Measurements from ENCODE around the gene JAG2. TPM values are rescaled to one million over a fixed set of nuclear protein-coding genes. Genes with fewer than 3 reads are reported as not detected.
A peak's percentile ranks its signal among the peaks of the same experiment; 100 is the strongest.

The JAG2 gene
- total RNA-seq, 1 experiment from 2014 or later, result 12.2 TPM

DNA sequence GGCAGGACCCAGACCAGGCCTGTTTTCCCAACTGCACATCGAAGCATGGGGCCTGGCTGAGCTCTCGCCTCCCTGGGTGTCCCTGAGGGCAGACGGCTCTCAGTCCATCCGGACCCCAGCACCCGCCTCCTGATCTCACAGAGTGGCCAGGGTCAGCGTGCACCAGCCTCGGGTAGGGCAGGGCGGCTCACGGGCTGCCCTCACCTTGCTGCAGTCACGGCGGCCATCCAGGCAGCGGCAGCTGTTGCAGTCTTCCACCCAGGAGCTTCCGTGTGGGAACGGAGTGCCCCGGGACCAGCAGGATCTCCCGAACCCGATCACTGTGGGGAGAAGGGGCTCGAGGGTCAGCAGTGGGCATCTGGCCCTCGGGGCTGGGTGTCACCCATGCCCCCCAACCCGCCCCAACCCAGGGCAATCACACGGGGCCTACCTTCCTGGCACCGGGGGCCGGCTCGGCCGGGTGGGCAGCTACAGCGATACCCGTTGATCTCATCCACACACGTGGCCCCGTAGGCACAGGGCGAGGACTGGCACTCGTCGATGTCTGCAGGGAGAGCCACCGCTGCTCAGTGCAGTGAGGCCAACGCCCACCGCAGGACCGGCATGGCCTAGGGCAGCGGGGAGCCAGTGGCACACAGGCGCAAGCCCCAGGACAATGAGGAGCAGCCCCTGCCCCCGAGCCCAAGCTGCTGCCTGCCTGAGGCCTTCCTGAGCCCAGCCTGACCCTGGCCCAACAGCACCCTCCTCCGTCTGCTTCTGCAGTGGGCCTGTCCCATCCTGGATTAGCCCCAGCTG, 22.2 kb downstream of the JAG2 start:
- peak; percentile 10 for DNase-seq (ENCODE audit: low spot score)
- ChIA-PET CTCF (interaction anchor here (0.8 to 1.6 kb wide), 3 partner anchors 10 to 56 kb away, joined by 3 to 6 read pairs (median 4); partner anchors contain the start of gene NUDT14), POLR2A (no interaction called here)
- Mint-ChIP-seq H3K27me3 (ENCODE audit: low read depth) (no peaks in the 10 kb centered on the region), H3K36me3 (peaks cover 8% of the 10 kb centered on the region; the same call in 1 of the 2 replicates), H3K9me3 (no peaks in the 10 kb centered on the region), H3K4me1 (no peaks in the 10 kb centered on the region), H3K4me3 (no peak overlapping the region), H3K27ac (no peak overlapping the region)
- TF ChIP-seq, protein P1, sequence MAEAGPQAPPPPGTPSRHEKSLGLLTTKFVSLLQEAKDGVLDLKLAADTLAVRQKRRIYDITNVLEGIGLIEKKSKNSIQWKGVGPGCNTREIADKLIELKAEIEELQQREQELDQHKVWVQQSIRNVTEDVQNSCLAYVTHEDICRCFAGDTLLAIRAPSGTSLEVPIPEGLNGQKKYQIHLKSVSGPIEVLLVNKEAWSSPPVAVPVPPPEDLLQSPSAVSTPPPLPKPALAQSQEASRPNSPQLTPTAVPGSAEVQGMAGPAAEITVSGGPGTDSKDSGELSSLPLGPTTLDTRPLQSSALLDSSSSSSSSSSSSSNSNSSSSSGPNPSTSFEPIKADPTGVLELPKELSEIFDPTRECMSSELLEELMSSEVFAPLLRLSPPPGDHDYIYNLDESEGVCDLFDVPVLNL (CRISPR knock-in tag; IDR thresholded peaks at IDR 0.05; ENCODE audit: borderline replicate concordance, low read depth), result no peak
- TF ChIP-seq ATF1 (CRISPR knock-in tag; IDR thresholded peaks at IDR 0.05), result no peak
- TF ChIP-seq NFYB (CRISPR knock-in tag; conservative IDR thresholded peaks at IDR 0.05; ENCODE audit: low read depth), result no peak
- TF ChIP-seq SMAD4 (CRISPR knock-in tag; IDR thresholded peaks at IDR 0.05), result no peak
- TF ChIP-seq NR3C1 (CRISPR knock-in tag; conservative IDR thresholded peaks at IDR 0.05; ENCODE audit: low read depth), result no peak
- no peak for TF ChIP-seq HMGA2 (CRISPR knock-in tag; IDR thresholded peaks at IDR 0.05)
- TF ChIP-seq FOXP1 (CRISPR knock-in tag; IDR thresholded peaks at IDR 0.05; ENCODE audit: borderline replicate concordance), result no peak
- TF ChIP-seq, protein P2, sequence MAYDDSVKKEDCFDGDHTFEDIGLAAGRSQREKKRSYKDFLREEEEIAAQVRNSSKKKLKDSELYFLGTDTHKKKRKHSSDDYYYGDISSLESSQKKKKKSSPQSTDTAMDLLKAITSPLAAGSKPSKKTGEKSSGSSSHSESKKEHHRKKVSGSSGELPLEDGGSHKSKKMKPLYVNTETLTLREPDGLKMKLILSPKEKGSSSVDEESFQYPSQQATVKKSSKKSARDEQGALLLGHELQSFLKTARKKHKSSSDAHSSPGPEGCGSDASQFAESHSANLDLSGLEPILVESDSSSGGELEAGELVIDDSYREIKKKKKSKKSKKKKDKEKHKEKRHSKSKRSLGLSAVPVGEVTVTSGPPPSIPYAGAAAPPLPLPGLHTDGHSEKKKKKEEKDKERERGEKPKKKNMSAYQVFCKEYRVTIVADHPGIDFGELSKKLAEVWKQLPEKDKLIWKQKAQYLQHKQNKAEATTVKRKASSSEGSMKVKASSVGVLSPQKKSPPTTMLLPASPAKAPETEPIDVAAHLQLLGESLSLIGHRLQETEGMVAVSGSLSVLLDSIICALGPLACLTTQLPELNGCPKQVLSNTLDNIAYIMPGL (CRISPR knock-in tag; IDR thresholded peaks at IDR 0.05), result no peak
- TF ChIP-seq IRF2 (CRISPR knock-in tag; IDR thresholded peaks at IDR 0.05; ENCODE audit: borderline replicate concordance, low read depth), result no peak
- TF ChIP-seq, protein P3, sequence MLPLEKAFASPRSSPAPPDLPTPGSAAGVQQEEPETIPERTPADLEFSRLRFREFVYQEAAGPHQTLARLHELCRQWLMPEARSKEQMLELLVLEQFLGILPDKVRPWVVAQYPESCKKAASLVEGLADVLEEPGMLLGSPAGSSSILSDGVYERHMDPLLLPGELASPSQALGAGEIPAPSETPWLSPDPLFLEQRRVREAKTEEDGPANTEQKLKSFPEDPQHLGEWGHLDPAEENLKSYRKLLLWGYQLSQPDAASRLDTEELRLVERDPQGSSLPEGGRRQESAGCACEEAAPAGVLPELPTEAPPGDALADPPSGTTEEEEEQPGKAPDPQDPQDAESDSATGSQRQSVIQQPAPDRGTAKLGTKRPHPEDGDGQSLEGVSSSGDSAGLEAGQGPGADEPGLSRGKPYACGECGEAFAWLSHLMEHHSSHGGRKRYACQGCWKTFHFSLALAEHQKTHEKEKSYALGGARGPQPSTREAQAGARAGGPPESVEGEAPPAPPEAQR (CRISPR knock-in tag; IDR thresholded peaks at IDR 0.05), result no peak
- TF ChIP-seq ZNF219 (CRISPR knock-in tag; IDR thresholded peaks at IDR 0.05; ENCODE audit: borderline replicate concordance), result no peak
- TF ChIP-seq, protein P4, sequence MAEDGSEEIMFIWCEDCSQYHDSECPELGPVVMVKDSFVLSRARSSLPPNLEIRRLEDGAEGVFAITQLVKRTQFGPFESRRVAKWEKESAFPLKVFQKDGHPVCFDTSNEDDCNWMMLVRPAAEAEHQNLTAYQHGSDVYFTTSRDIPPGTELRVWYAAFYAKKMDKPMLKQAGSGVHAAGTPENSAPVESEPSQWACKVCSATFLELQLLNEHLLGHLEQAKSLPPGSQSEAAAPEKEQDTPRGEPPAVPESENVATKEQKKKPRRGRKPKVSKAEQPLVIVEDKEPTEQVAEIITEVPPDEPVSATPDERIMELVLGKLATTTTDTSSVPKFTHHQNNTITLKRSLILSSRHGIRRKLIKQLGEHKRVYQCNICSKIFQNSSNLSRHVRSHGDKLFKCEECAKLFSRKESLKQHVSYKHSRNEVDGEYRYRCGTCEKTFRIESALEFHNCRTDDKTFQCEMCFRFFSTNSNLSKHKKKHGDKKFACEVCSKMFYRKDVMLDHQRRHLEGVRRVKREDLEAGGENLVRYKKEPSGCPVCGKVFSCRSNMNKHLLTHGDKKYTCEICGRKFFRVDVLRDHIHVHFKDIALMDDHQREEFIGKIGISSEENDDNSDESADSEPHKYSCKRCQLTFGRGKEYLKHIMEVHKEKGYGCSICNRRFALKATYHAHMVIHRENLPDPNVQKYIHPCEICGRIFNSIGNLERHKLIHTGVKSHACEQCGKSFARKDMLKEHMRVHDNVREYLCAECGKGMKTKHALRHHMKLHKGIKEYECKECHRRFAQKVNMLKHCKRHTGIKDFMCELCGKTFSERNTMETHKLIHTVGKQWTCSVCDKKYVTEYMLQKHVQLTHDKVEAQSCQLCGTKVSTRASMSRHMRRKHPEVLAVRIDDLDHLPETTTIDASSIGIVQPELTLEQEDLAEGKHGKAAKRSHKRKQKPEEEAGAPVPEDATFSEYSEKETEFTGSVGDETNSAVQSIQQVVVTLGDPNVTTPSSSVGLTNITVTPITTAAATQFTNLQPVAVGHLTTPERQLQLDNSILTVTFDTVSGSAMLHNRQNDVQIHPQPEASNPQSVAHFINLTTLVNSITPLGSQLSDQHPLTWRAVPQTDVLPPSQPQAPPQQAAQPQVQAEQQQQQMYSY (CRISPR knock-in tag; IDR thresholded peaks at IDR 0.05), result no peak
- no peak for TF ChIP-seq NR1H2 (CRISPR knock-in tag; IDR thresholded peaks at IDR 0.05)
- TF ChIP-seq, protein P5, sequence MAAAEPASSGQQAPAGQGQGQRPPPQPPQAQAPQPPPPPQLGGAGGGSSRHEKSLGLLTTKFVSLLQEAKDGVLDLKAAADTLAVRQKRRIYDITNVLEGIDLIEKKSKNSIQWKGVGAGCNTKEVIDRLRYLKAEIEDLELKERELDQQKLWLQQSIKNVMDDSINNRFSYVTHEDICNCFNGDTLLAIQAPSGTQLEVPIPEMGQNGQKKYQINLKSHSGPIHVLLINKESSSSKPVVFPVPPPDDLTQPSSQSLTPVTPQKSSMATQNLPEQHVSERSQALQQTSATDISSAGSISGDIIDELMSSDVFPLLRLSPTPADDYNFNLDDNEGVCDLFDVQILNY (CRISPR knock-in tag; IDR thresholded peaks at IDR 0.05), result no peak
- no peak for TF ChIP-seq ZNF423 (CRISPR knock-in tag; IDR thresholded peaks at IDR 0.05)
- TF ChIP-seq, protein P6, sequence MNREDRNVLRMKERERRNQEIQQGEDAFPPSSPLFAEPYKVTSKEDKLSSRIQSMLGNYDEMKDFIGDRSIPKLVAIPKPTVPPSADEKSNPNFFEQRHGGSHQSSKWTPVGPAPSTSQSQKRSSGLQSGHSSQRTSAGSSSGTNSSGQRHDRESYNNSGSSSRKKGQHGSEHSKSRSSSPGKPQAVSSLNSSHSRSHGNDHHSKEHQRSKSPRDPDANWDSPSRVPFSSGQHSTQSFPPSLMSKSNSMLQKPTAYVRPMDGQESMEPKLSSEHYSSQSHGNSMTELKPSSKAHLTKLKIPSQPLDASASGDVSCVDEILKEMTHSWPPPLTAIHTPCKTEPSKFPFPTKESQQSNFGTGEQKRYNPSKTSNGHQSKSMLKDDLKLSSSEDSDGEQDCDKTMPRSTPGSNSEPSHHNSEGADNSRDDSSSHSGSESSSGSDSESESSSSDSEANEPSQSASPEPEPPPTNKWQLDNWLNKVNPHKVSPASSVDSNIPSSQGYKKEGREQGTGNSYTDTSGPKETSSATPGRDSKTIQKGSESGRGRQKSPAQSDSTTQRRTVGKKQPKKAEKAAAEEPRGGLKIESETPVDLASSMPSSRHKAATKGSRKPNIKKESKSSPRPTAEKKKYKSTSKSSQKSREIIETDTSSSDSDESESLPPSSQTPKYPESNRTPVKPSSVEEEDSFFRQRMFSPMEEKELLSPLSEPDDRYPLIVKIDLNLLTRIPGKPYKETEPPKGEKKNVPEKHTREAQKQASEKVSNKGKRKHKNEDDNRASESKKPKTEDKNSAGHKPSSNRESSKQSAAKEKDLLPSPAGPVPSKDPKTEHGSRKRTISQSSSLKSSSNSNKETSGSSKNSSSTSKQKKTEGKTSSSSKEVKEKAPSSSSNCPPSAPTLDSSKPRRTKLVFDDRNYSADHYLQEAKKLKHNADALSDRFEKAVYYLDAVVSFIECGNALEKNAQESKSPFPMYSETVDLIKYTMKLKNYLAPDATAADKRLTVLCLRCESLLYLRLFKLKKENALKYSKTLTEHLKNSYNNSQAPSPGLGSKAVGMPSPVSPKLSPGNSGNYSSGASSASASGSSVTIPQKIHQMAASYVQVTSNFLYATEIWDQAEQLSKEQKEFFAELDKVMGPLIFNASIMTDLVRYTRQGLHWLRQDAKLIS (CRISPR knock-in tag; IDR thresholded peaks at IDR 0.05; ENCODE audit: borderline replicate concordance), result no peak
- no peak for ATAC-seq

All from WTC11 (cell line).